Transverse colon (tissue), 3 donors: ENCODE measurements around the gene CNPPD1.

Source experiments
- POLR2A ChIP-seq: fragments of 450-650 bp; IDR thresholded peaks from one replicate; pipeline ENCODE4 v1.6.1; 2016; ENCODE audit warnings: antibody characterized with exemption, mild to moderate bottlenecking, moderate library complexity
- TF ChIP-seq, protein P1 (sequence below), 5 experiments: fragments of 200-600 bp in 3 of 5; fragments of 450-650 bp in 2 of 5; sonication (generic) in 3 of 5; IDR thresholded peaks; 1 replicate in 2 of 5; 2 replicates in 3 of 5; pipeline ENCODE4 v1.5.1; 2016 to 2017; ENCODE audit warnings: antibody characterized with exemption in 5 of 5, inconsistent platforms in 3 of 5, mild to moderate bottlenecking in 2 of 5, moderate library complexity in 1 of 5

DNA sequence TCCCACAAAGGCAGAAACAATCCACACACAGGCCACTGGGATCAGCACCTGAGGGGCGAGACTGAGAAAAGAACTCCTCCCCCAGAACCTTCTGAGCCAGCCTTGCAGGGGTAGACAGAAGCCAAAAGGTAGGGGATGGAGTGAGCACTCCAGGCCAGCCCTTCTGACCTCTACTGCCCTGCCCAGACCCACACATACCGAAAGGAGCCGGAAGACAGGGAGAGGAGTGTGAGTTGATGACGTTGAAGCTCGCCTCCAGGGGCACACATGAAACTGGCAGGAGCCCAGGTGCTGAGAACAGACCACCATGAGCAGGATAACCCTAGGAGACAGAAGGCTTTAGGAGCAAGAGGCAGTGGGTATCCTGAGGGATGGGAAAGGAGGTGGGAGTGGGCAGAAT, 8.7 kb downstream of the CNPPD1 start:
- TF ChIP-seq, protein P1, sequence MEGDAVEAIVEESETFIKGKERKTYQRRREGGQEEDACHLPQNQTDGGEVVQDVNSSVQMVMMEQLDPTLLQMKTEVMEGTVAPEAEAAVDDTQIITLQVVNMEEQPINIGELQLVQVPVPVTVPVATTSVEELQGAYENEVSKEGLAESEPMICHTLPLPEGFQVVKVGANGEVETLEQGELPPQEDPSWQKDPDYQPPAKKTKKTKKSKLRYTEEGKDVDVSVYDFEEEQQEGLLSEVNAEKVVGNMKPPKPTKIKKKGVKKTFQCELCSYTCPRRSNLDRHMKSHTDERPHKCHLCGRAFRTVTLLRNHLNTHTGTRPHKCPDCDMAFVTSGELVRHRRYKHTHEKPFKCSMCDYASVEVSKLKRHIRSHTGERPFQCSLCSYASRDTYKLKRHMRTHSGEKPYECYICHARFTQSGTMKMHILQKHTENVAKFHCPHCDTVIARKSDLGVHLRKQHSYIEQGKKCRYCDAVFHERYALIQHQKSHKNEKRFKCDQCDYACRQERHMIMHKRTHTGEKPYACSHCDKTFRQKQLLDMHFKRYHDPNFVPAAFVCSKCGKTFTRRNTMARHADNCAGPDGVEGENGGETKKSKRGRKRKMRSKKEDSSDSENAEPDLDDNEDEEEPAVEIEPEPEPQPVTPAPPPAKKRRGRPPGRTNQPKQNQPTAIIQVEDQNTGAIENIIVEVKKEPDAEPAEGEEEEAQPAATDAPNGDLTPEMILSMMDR (IDR thresholded peaks at IDR 0.05): no peak
- TF ChIP-seq POLR2A: no peak
